HEK293 (cell line): ENCODE measurements around the gene CLMN.

Experiments
- CTCF ChIA-PET: fragments of 350-600 bp; formaldehyde crosslinking; extraction: SDS; loops from one replicate; lab custom pipeline; 2021; ENCODE audit warnings: antibody characterized with exemption; lab: Yijun Ruan, JAX
- POLR2A ChIA-PET: fragments of 300-600 bp; formaldehyde crosslinking; extraction: SDS; loops from one replicate; lab custom pipeline; 2020; ENCODE audit warnings: antibody characterized with exemption, inconsistent platforms; lab: Yijun Ruan, JAX
- H3K27ac ChIP-seq: fragments of 200-500 bp; sonication (Bioruptor generic); 2 replicates; pipeline ENCODE4 v1.5.1; 2014; ENCODE audit warnings: low read depth, low read length, control low read depth, inconsistent platforms; ENCODE audit errors: extremely low read depth
- H3K36me3 ChIP-seq, 2 experiments: fragments of 200-500 bp in 1 of 2; sonication (Bioruptor generic) in 1 of 2; 1 replicate in 1 of 2; 2 replicates in 1 of 2; pipeline ENCODE4 v1.5.1; 2014 to 2017; ENCODE audit warnings: inconsistent platforms in 2 of 2, low read length in 2 of 2; ENCODE audit not compliant: control insufficient read depth in 2 of 2, insufficient read depth in 1 of 2
- H3K4me1 ChIP-seq: fragments of 200-500 bp; sonication (Bioruptor generic); 2 replicates; pipeline ENCODE4 v1.5.1; 2014; ENCODE audit warnings: mild to moderate bottlenecking, low read length, inconsistent platforms; ENCODE audit not compliant: control insufficient read depth, insufficient read depth
- H3K4me3 ChIP-seq: 2 replicates; pipeline ENCODE4 v1.5.1; 2011; ENCODE audit warnings: low read depth, mild to moderate bottlenecking, control low read depth, low read length, moderate library complexity
- H3K9me3 ChIP-seq: fragments of 200-500 bp; sonication (Bioruptor generic); 2 replicates; pipeline ENCODE4 v1.5.1; 2014; ENCODE audit warnings: low read depth, low read length, inconsistent platforms; ENCODE audit not compliant: control insufficient read depth, insufficient read depth
- GFI1B ChIP-seq: fragments of 450-650 bp; formaldehyde crosslinking; IDR thresholded peaks from 2 replicates; pipeline ENCODE4 v1.5.1; 2016; ENCODE audit warnings: missing biosample characterization, missing genetic modification characterization
- KLF9 ChIP-seq: fragments of 450-650 bp; formaldehyde crosslinking; IDR thresholded peaks from 2 replicates; pipeline ENCODE4 v1.5.1; 2016; ENCODE audit warnings: missing biosample characterization, missing genetic modification characterization, low read depth
- RBAK ChIP-seq: fragments of 450-650 bp; formaldehyde crosslinking; IDR thresholded peaks from 2 replicates; pipeline ENCODE4 v1.5.1; 2016; ENCODE audit warnings: missing biosample characterization, missing genetic modification characterization
- WT1 ChIP-seq: fragments of 450-650 bp; formaldehyde crosslinking; IDR thresholded peaks from 2 replicates; pipeline ENCODE4 v1.5.1; 2016; ENCODE audit warnings: missing biosample characterization, missing genetic modification characterization
- ZBTB8A ChIP-seq: fragments of 450-650 bp; formaldehyde crosslinking; IDR thresholded peaks from 2 replicates; pipeline ENCODE4 v1.5.1; 2016; ENCODE audit warnings: missing biosample characterization, missing genetic modification characterization
- ZNF10 ChIP-seq: fragments of 450-650 bp; formaldehyde crosslinking; IDR thresholded peaks from 2 replicates; pipeline ENCODE4 v1.5.1; 2017; ENCODE audit warnings: missing biosample characterization, missing genetic modification characterization
- ZNF223 ChIP-seq: fragments of 450-650 bp; formaldehyde crosslinking; IDR thresholded peaks from 2 replicates; pipeline ENCODE4 v1.5.1; 2016; ENCODE audit warnings: missing biosample characterization, missing genetic modification characterization
- ZNF423 ChIP-seq: fragments of 450-650 bp; formaldehyde crosslinking; IDR thresholded peaks from 2 replicates; pipeline ENCODE4 v1.5.1; 2016; ENCODE audit warnings: missing biosample characterization, missing genetic modification characterization
- ZNF521 ChIP-seq: fragments of 450-650 bp; formaldehyde crosslinking; IDR thresholded peaks from 2 replicates; pipeline ENCODE4 v1.5.1; 2017; ENCODE audit warnings: missing biosample characterization, mild to moderate bottlenecking, missing genetic modification characterization
- ZNF600 ChIP-seq: fragments of 450-650 bp; formaldehyde crosslinking; IDR thresholded peaks from 2 replicates; pipeline ENCODE4 v1.5.1; 2016; ENCODE audit warnings: missing biosample characterization, missing genetic modification characterization
- ZNF623 ChIP-seq: fragments of 450-650 bp; formaldehyde crosslinking; IDR thresholded peaks from 2 replicates; pipeline ENCODE4 v1.5.1; 2016; ENCODE audit warnings: missing biosample characterization, missing genetic modification characterization
- ZNF658 ChIP-seq: fragments of 450-650 bp; formaldehyde crosslinking; IDR thresholded peaks from 2 replicates; pipeline ENCODE4; 2016; ENCODE audit warnings: missing biosample characterization, missing genetic modification characterization
- ZNF701 ChIP-seq: fragments of 450-650 bp; formaldehyde crosslinking; IDR thresholded peaks from 2 replicates; pipeline ENCODE4 v1.5.1; 2016; ENCODE audit warnings: missing biosample characterization, missing genetic modification characterization
- ZNF76 ChIP-seq: fragments of 450-650 bp; formaldehyde crosslinking; IDR thresholded peaks from 2 replicates; pipeline ENCODE4; 2016; ENCODE audit warnings: low read depth, missing biosample characterization, missing genetic modification characterization, borderline replicate concordance
- ZNF777 ChIP-seq: fragments of 450-650 bp; formaldehyde crosslinking; IDR thresholded peaks from 2 replicates; pipeline ENCODE4 v1.5.1; 2017; ENCODE audit warnings: missing biosample characterization, missing genetic modification characterization, borderline replicate concordance
- ZNF791 ChIP-seq: fragments of 450-650 bp; formaldehyde crosslinking; IDR thresholded peaks from 2 replicates; pipeline ENCODE4 v1.5.1; 2016; ENCODE audit warnings: missing biosample characterization, missing genetic modification characterization
- TF ChIP-seq, protein P1 (sequence below): fragments of 450-650 bp; formaldehyde crosslinking; IDR thresholded peaks from 2 replicates; pipeline ENCODE4 v1.5.1; 2016; ENCODE audit warnings: missing biosample characterization, missing genetic modification characterization
- TF ChIP-seq, protein P2 (sequence below): fragments of 450-650 bp; formaldehyde crosslinking; IDR thresholded peaks from 2 replicates; pipeline ENCODE4 v1.5.1; 2016; ENCODE audit warnings: missing biosample characterization, missing genetic modification characterization
- TF ChIP-seq, protein P3 (sequence below): fragments of 450-650 bp; formaldehyde crosslinking; IDR thresholded peaks from 2 replicates; pipeline ENCODE4 v1.5.1; 2016; ENCODE audit warnings: missing biosample characterization, missing genetic modification characterization
- TF ChIP-seq, protein P4 (sequence below): fragments of 450-650 bp; formaldehyde crosslinking; IDR thresholded peaks from 2 replicates; pipeline ENCODE4 v1.5.1; 2016; ENCODE audit warnings: missing biosample characterization, missing genetic modification characterization

The CLMN gene

DNA sequence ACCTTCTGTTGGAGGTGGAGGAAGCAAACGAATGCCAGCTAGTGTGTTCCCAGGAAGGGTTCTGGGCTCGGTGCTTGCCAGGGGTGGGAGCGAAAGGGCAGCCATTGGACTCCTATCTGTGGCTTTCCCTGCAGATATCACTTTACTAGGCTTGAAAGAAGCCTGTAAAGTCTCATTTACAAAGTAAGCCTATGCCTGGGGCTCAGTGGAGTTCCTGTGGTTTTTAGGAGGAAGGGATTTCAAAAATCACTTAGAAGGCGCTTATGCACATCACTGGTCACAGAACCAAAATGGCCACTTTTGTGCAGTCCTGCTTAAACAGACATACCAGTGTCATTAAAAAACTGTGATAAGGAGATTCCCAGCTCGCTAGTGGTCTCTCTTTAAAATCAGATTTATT, 22.7 kb downstream of the CLMN start:
- TF ChIP-seq ZBTB8A (tag by site-specific recombination) = no peak
- TF ChIP-seq ZNF76 (tag by site-specific recombination) = no peak
- no peak for TF ChIP-seq ZNF600
- TF ChIP-seq RBAK (tag by site-specific recombination) = no peak
- no peak for TF ChIP-seq ZNF791 (tag by site-specific recombination)
- TF ChIP-seq ZNF701 (tag by site-specific recombination) = no peak
- TF ChIP-seq ZNF10 (tag by site-specific recombination) = no peak
- TF ChIP-seq ZNF223 (tag by site-specific recombination) = no peak
- TF ChIP-seq, protein P1, sequence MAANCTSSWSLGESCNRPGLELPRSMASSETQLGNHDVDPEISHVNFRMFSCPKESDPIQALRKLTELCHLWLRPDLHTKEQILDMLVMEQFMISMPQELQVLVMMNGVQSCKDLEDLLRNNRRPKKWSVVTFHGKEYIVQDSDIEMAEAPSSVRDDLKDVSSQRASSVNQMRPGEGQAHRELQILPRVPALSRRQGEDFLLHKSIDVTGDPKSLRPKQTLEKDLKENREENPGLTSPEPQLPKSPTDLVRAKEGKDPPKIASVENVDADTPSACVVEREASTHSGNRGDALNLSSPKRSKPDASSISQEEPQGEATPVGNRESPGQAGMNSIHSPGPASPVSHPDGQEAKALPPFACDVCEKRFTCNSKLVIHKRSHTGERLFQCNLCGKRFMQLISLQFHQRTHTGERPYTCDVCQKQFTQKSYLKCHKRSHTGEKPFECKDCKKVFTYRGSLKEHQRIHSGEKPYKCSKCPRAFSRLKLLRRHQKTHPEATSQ = no peak
- no peak for TF ChIP-seq ZNF658 (tag by site-specific recombination)
- TF ChIP-seq KLF9 = no peak
- no peak for TF ChIP-seq ZNF521
- TF ChIP-seq, protein P2, sequence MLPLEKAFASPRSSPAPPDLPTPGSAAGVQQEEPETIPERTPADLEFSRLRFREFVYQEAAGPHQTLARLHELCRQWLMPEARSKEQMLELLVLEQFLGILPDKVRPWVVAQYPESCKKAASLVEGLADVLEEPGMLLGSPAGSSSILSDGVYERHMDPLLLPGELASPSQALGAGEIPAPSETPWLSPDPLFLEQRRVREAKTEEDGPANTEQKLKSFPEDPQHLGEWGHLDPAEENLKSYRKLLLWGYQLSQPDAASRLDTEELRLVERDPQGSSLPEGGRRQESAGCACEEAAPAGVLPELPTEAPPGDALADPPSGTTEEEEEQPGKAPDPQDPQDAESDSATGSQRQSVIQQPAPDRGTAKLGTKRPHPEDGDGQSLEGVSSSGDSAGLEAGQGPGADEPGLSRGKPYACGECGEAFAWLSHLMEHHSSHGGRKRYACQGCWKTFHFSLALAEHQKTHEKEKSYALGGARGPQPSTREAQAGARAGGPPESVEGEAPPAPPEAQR = no peak
- TF ChIP-seq ZNF423 (tag by site-specific recombination) = no peak
- TF ChIP-seq WT1 (tag by site-specific recombination) = no peak
- TF ChIP-seq, protein P3, sequence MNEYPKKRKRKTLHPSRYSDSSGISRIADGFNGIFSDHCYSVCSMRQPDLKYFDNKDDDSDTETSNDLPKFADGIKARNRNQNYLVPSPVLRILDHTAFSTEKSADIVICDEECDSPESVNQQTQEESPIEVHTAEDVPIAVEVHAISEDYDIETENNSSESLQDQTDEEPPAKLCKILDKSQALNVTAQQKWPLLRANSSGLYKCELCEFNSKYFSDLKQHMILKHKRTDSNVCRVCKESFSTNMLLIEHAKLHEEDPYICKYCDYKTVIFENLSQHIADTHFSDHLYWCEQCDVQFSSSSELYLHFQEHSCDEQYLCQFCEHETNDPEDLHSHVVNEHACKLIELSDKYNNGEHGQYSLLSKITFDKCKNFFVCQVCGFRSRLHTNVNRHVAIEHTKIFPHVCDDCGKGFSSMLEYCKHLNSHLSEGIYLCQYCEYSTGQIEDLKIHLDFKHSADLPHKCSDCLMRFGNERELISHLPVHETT (tag by site-specific recombination) = no peak
- TF ChIP-seq ZNF777 = no peak
- TF ChIP-seq, protein P4, sequence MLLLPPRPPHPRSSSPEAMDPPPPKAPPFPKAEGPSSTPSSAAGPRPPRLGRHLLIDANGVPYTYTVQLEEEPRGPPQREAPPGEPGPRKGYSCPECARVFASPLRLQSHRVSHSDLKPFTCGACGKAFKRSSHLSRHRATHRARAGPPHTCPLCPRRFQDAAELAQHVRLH (tag by site-specific recombination) = no peak
- POLR2A ChIA-PET = no interaction called here
- no peaks in the 10 kb centered on the region for H3K4me1 ChIP-seq
- no peaks in the 10 kb centered on the region for H3K36me3 ChIP-seq
- no peak overlapping the region for H3K4me3 ChIP-seq
- CTCF ChIA-PET = no interaction called here
- H3K27ac ChIP-seq = no peak overlapping the region
- no peaks in the 10 kb centered on the region for H3K9me3 ChIP-seq

DNA sequence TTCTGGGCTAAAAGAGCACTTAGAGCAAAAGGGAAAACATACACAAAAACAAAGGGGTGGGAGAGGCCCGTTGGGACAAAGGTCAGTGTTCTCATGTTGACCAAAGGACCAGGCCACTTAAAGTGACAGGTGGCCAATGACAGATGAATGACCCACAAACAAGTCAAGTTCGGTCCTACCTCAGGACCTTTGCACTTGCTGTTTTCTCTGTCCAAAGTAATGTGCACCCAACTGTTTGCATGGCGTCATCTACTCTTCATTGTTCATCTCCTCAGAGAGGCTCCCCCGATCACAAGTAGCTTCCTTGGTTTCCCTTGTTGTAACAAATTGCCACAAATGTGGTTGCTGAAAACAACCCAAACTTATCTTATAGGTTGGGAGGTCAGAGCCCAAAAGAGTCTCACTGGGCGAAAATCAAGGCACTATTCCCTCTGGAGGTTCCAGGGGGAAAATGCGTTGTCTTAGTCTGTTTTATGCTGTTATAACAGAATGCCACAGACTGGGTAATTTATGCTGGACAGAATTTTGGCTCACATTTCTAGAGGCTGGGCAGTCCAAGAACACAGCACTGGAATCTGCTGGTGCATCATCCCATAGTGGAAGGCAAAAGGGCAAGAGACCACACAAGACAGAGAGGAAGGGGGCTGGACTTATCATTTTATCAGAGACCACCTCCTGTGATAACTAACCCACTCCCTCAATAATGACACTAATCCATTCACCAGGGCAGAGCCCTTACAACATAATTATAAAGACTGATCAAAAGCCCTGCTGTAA, 23.9 kb downstream of the CLMN start:
- H3K36me3 ChIP-seq = no peaks in the 10 kb centered on the region
- CTCF ChIA-PET = no interaction called here
- H3K4me1 ChIP-seq = peaks cover 6% of the 10 kb centered on the region
- H3K4me3 ChIP-seq = no peak overlapping the region
- no peaks in the 10 kb centered on the region for H3K9me3 ChIP-seq
- no peak overlapping the region for H3K27ac ChIP-seq
- TF ChIP-seq GFI1B (tag by site-specific recombination) (no peak), ZNF623 (tag by site-specific recombination) (peak; percentile 91)
- POLR2A ChIA-PET = no interaction called here
